Measurements from ENCODE around the gene ZKSCAN8. TPM values are rescaled to one million over a fixed set of nuclear protein-coding genes. Genes with fewer than 3 reads are reported as not detected.
A peak's percentile ranks its signal among the peaks of the same experiment; 100 is the strongest.

The ZKSCAN8 gene
- total RNA-seq, 4 donors from 2014 or later = 19.8 to 38.4 (median 24.8) TPM

GRCh38 chr6:28208111-28208659, 66.5 kb downstream of the ZKSCAN8 start:
- H3K27me3 ChIP-seq = peaks cover 0 to 91% of the 10 kb centered on the region in 2 donors
- no peak overlapping the region for H3K27ac ChIP-seq
- H3K36me3 ChIP-seq = no peaks in the 10 kb centered on the region
- H3K4me3 ChIP-seq = peak overlapping the region in 2 of 4 donors; percentile 9 to 33
- WGBS, 2 donors = 5% methylated on average over 23 of the region's 23 CpGs
- TF ChIP-seq EP300 (IDR thresholded peaks at IDR 0.05) = no peak
- TF ChIP-seq CTCF (IDR thresholded peaks at IDR 0.05) = no peak
- TF ChIP-seq POLR2A (IDR thresholded peaks at IDR 0.05) = no peak
- H3K9me3 ChIP-seq = peaks cover 0 to 11% (median 0%) of the 10 kb centered on the region in 4 donors
- H3K4me1 ChIP-seq = peaks cover 0 to 31% (median 9%) of the 10 kb centered on the region in 4 donors
- DNase-seq (ENCODE audit: low spot score in 2 of 2) = no peak

Other genes starting within 250 kb of the ZKSCAN8 start
- gene OR2B2, start 229.5 kb upstream of the ZKSCAN8 start, total RNA-seq = not detected
- gene OR2B6, start 184.6 kb upstream of the ZKSCAN8 start, total RNA-seq = not detected
- 1 to 10 TPM in 1 of 4 donors, under 1 TPM in 3; 0.30 to 2.2 (median 0.43) TPM for gene ZNF165, start 61.3 kb upstream of the ZKSCAN8 start, total RNA-seq
- gene ZSCAN16, start 17.3 kb upstream of the ZKSCAN8 start, total RNA-seq = 1 to 10 TPM in 3 of 4 donors, under 1 TPM in 1; 0.78 to 9.9 (median 3.6) TPM
- 10 to 100 TPM; 11.9 to 22.2 (median 14.2) TPM for gene ZSCAN9, start 83.4 kb downstream of the ZKSCAN8 start, total RNA-seq
- gene ZKSCAN4, start 110.4 kb downstream of the ZKSCAN8 start, total RNA-seq = 1 to 10 TPM; 3.5 to 9.2 (median 7.3) TPM
- 1 to 10 TPM; 1.2 to 4.2 (median 1.8) TPM for gene NKAPL, start 117.4 kb downstream of the ZKSCAN8 start, total RNA-seq
- gene ZSCAN26, start 125.3 kb downstream of the ZKSCAN8 start, total RNA-seq = 10 to 100 TPM; 12.2 to 38.2 (median 23.7) TPM
- 1 to 10 TPM; 5.0 to 6.9 (median 6.5) TPM for gene PGBD1, start 139.7 kb downstream of the ZKSCAN8 start, total RNA-seq
- 10 to 100 TPM in 2 of 4 donors, 1 to 10 TPM in 2; 6.3 to 12.8 (median 9.2) TPM for gene ZSCAN31, start 194.3 kb downstream of the ZKSCAN8 start, total RNA-seq
- 10 to 100 TPM in 1 of 4 donors, 1 to 10 TPM in 3; 4.5 to 15.1 (median 7.1) TPM for gene ZKSCAN3, start 208.1 kb downstream of the ZKSCAN8 start, total RNA-seq

All from tibial nerve (tissue), 4 donors.